HL-60/S4 treated with retinoic acid at 250 ng/mL for 4 days and 3 days (cell line): ENCODE results near the gene RSPH1.

Experiments
- in situ Hi-C: fragments of 300-500 bp; cut with MboI; formaldehyde crosslinking; loops from 2 replicates; pipeline ENCODE4 v1.7.0; 2022; ENCODE audit warnings: low sequenced_read_pairs

RSPH1 gene

GRCh38 chr21:42496120-42496838 is at the start of gene RSPH1:
RSPH1 (minus strand) TSS chr21:42496224; CDS start chr21:42496186, 38 bp downstream.
- in situ Hi-C loops: no loop called here

- in situ Hi-C loops: no loop called here
Measured at GRCh38 chr21:42545745-42546144, 49.7 kb upstream of the RSPH1 start.

GRCh38 chr21:42545317-42545716 is 49.3 kb upstream of the RSPH1 start:
- in situ Hi-C loops: no loop called here

- in situ Hi-C loops: no loop called here
Measured at GRCh38 chr21:42544544-42544943, 48.5 kb upstream of the RSPH1 start.

GRCh38 chr21:42543106-42543847 is 47.3 kb upstream of the RSPH1 start:
- in situ Hi-C loops: no loop called here

GRCh38 chr21:42542596-42542995 is 46.6 kb upstream of the RSPH1 start:
- in situ Hi-C loops: no loop called here

GRCh38 chr21:42542196-42542595 is 46.2 kb upstream of the RSPH1 start:
- in situ Hi-C loops: no loop called here

- in situ Hi-C loops: no loop called here
Measured at GRCh38 chr21:42541618-42542017, 45.6 kb upstream of the RSPH1 start.

- in situ Hi-C loops: no loop called here
Measured at GRCh38 chr21:42541174-42541573, 45.1 kb upstream of the RSPH1 start.

GRCh38 chr21:42540396-42540795 is 44.4 kb upstream of the RSPH1 start:
- in situ Hi-C loops: no loop called here

GRCh38 chr21:42539931-42540343 is 43.9 kb upstream of the RSPH1 start:
- in situ Hi-C loops: no loop called here

GRCh38 chr21:42539342-42539741 is 43.3 kb upstream of the RSPH1 start:
- in situ Hi-C loops: no loop called here

- in situ Hi-C loops: no loop called here
Measured at GRCh38 chr21:42538479-42539275, 42.7 kb upstream of the RSPH1 start.

- in situ Hi-C loops: no loop called here
Measured at GRCh38 chr21:42537106-42537742, 41.2 kb upstream of the RSPH1 start.

- in situ Hi-C loops: no loop called here
Measured at GRCh38 chr21:42536601-42537000, 40.6 kb upstream of the RSPH1 start.

GRCh38 chr21:42535602-42536171 is 39.7 kb upstream of the RSPH1 start:
- in situ Hi-C loops: no loop called here

- in situ Hi-C loops: no loop called here
Measured at GRCh38 chr21:42534421-42535378, 38.7 kb upstream of the RSPH1 start.

- in situ Hi-C loops: no loop called here
Measured at GRCh38 chr21:42533963-42534355, 37.9 kb upstream of the RSPH1 start.

GRCh38 chr21:42533306-42533962 is 37.4 kb upstream of the RSPH1 start:
- in situ Hi-C loops: no loop called here
